ENCODE results near the gene ERVK3-1.
"Not testable (repeated sequence)": the region's sequence is repeated elsewhere in the genome, so short reads cannot be mapped to it uniquely, and the experiment has no call there.

The ERVK3-1 gene

GRCh38 chr19:58304748-58305064, 471 bp upstream of the ERVK3-1 start:
- Histone ChIP-seq H3K4me2 (ENCODE audit: low read length) (peak overlapping the region; percentile 74), H3K27ac (ENCODE audit: low read length) (peak overlapping the region; percentile 43), H3K4me1 (ENCODE audit: low read length) (peaks cover 13% of the 10 kb centered on the region), H3K27me3 (ENCODE audit: low read depth, low read length) (no peaks in the 10 kb centered on the region), H3K9ac (ENCODE audit: low read length) (peak overlapping the region; percentile 60), H2AFZ (ENCODE audit: low read depth, low read length) (peak overlapping the region; percentile 81), H3K36me3 (replicated peaks; ENCODE audit: low read depth, low read length) (peaks cover 61% of the 10 kb centered on the region), H4K20me1 (ENCODE audit: insufficient read depth, low read length) (no peaks in the 10 kb centered on the region), H3K4me3 (ENCODE audit: low read length) (peak overlapping the region; percentile 88), H3K79me2 (ENCODE audit: low read length) (peaks cover 47% of the 10 kb centered on the region), H3K9me3 (ENCODE audit: insufficient read depth, low read length) (no peaks in the 10 kb centered on the region)
- TF ChIP-seq CTCF (IDR thresholded peaks at IDR 0.05; ENCODE audit: low read depth, low read length) (no peak), EZH2phosphoT487 (IDR thresholded peaks at IDR 0.05; ENCODE audit: low read depth) (no peak)

GRCh38 chr19:58305932-58306323, 751 bp downstream of the ERVK3-1 start:
- Histone ChIP-seq H2AFZ (ENCODE audit: low read depth, low read length) (no peak overlapping the region), H3K9me3 (ENCODE audit: insufficient read depth, low read length) (no peaks in the 10 kb centered on the region), H4K20me1 (ENCODE audit: insufficient read depth, low read length) (no peaks in the 10 kb centered on the region), H3K9ac (ENCODE audit: low read length) (peak overlapping the region; percentile 83), H3K27ac (ENCODE audit: low read length) (peak overlapping the region; percentile 50; the same call in 1 of the 2 replicates), H3K4me3 (ENCODE audit: low read length) (peak overlapping the region; percentile 88), H3K4me1 (ENCODE audit: low read length) (peaks cover 13% of the 10 kb centered on the region), H3K36me3 (replicated peaks; ENCODE audit: low read depth, low read length) (peaks cover 54% of the 10 kb centered on the region), H3K27me3 (ENCODE audit: low read depth, low read length) (no peaks in the 10 kb centered on the region), H3K4me2 (ENCODE audit: low read length) (peak overlapping the region; percentile 89), H3K79me2 (ENCODE audit: low read length) (peaks cover 47% of the 10 kb centered on the region)
- TF ChIP-seq EZH2phosphoT487 (IDR thresholded peaks at IDR 0.05; ENCODE audit: low read depth) (no peak), CTCF (IDR thresholded peaks at IDR 0.05; ENCODE audit: low read depth, low read length) (no peak)

GRCh38 chr19:58307736-58308135, 2.6 kb downstream of the ERVK3-1 start:
- no peaks in the 10 kb centered on the region for H4K20me1 ChIP-seq (ENCODE audit: insufficient read depth, low read length)
- H3K4me3 ChIP-seq (ENCODE audit: low read length) = no peak overlapping the region
- H3K9me3 ChIP-seq (ENCODE audit: insufficient read depth, low read length) = no peaks in the 10 kb centered on the region
- H2AFZ ChIP-seq (ENCODE audit: low read depth, low read length) = no peak overlapping the region
- no peak overlapping the region for H3K9ac ChIP-seq (ENCODE audit: low read length)
- peaks cover 50% of the 10 kb centered on the region for H3K79me2 ChIP-seq (ENCODE audit: low read length)
- TF ChIP-seq CTCF (IDR thresholded peaks at IDR 0.05; ENCODE audit: low read depth, low read length) = no peak
- no peak for TF ChIP-seq EZH2phosphoT487 (IDR thresholded peaks at IDR 0.05; ENCODE audit: low read depth)
- H3K27me3 ChIP-seq (ENCODE audit: low read depth, low read length) = no peaks in the 10 kb centered on the region
- no peak overlapping the region for H3K27ac ChIP-seq (ENCODE audit: low read length)
- H3K36me3 ChIP-seq (replicated peaks; ENCODE audit: low read depth, low read length) = peaks cover 57% of the 10 kb centered on the region
- H3K4me2 ChIP-seq (ENCODE audit: low read length) = no peak overlapping the region
- peaks cover 13% of the 10 kb centered on the region for H3K4me1 ChIP-seq (ENCODE audit: low read length)

GRCh38 chr19:58310685-58311084, 5.5 kb downstream of the ERVK3-1 start:
- not testable (repeated sequence) for H3K4me1 ChIP-seq (ENCODE audit: low read length); H3K9ac ChIP-seq (ENCODE audit: low read length); H3K27ac ChIP-seq (ENCODE audit: low read length); H3K9me3 ChIP-seq (ENCODE audit: insufficient read depth, low read length); H3K4me3 ChIP-seq (ENCODE audit: low read length); H4K20me1 ChIP-seq (ENCODE audit: insufficient read depth, low read length); H3K4me2 ChIP-seq (ENCODE audit: low read length); H3K27me3 ChIP-seq (ENCODE audit: low read depth, low read length); H2AFZ ChIP-seq (ENCODE audit: low read depth, low read length)
- H3K36me3 ChIP-seq (replicated peaks; ENCODE audit: low read depth, low read length) = peaks cover 80% of the 10 kb centered on the region
- peak; percentile 13 for TF ChIP-seq CTCF (IDR thresholded peaks at IDR 0.05; ENCODE audit: low read depth, low read length)
- peaks cover 34% of the 10 kb centered on the region for H3K79me2 ChIP-seq (ENCODE audit: low read length)

All from OCI-LY3 (cell line).